Vagina (tissue), 2 donors: ENCODE data around the gene SLFN13.

Experiments
- POLR2AphosphoS5 ChIP-seq, 2 donors: sonication (generic); formaldehyde crosslinking; IDR thresholded peaks; one replicate each; pipeline ENCODE4 v1.9.0; 2017; ENCODE audit warnings: antibody characterized with exemption in 2 of 2, mild to moderate bottlenecking in 2 of 2, low read depth in 1 of 2; ENCODE audit not compliant: insufficient read depth in 1 of 2
- TF ChIP-seq, protein P1 (sequence below), 3 experiments: fragments of 450-650 bp in 2 of 3; fragments of 200-600 bp in 1 of 3; sonication (generic) in 1 of 3; IDR thresholded peaks; one replicate each; pipeline ENCODE4 v1.5.1; 2017 to 2019; ENCODE audit warnings: antibody characterized with exemption in 3 of 3, mild to moderate bottlenecking in 2 of 3, moderate library complexity in 2 of 3

DNA sequence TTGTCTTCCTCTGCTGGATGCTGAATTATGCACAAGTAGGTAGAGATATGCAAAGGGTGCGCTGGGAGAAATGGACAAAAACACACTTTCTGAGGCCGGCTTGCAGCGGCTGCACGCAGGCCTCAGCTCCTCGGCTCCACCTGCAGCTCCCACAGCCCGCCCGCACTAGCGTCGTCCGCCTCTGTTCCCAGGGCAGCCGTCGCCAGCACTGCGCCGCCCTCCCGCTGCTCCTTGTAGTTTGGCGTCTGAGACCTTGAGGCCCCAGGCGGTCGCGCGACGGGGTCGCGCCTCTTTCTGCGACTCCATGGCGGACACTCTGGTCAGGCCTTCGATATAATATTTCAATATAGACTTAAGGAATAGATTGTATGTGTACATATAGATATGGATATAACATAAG, 41.0 kb downstream of the SLFN13 start:
- TF ChIP-seq, protein P1, sequence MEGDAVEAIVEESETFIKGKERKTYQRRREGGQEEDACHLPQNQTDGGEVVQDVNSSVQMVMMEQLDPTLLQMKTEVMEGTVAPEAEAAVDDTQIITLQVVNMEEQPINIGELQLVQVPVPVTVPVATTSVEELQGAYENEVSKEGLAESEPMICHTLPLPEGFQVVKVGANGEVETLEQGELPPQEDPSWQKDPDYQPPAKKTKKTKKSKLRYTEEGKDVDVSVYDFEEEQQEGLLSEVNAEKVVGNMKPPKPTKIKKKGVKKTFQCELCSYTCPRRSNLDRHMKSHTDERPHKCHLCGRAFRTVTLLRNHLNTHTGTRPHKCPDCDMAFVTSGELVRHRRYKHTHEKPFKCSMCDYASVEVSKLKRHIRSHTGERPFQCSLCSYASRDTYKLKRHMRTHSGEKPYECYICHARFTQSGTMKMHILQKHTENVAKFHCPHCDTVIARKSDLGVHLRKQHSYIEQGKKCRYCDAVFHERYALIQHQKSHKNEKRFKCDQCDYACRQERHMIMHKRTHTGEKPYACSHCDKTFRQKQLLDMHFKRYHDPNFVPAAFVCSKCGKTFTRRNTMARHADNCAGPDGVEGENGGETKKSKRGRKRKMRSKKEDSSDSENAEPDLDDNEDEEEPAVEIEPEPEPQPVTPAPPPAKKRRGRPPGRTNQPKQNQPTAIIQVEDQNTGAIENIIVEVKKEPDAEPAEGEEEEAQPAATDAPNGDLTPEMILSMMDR (IDR thresholded peaks at IDR 0.05), result no peak
- TF ChIP-seq POLR2AphosphoS5 (IDR thresholded peaks at IDR 0.05; ENCODE audit: insufficient read depth in 1 of 2, low read depth in 1 of 2), result no peak
